ENCODE data around the gene ZNF629.

The ZNF629 gene

GRCh38 chr16:30785126-30786106, 1.6 kb downstream of the ZNF629 start:
- DNase-seq, result no peak

- DNase-seq, result no peak
Observed at GRCh38 chr16:30784215-30784614, 2.8 kb downstream of the ZNF629 start.

- DNase-seq, result no peak
Observed at GRCh38 chr16:30783280-30784109, 3.5 kb downstream of the ZNF629 start.

- no peak for DNase-seq
Observed at GRCh38 chr16:30782486-30783279, 4.3 kb downstream of the ZNF629 start.

- DNase-seq, result no peak
Observed at GRCh38 chr16:30780549-30780948, 6.5 kb downstream of the ZNF629 start.

- no peak for DNase-seq
Observed at GRCh38 chr16:30780021-30780420, 7.0 kb downstream of the ZNF629 start.

GRCh38 chr16:30779596-30779995, 7.4 kb downstream of the ZNF629 start:
- DNase-seq, result no peak

GRCh38 chr16:30778549-30779244, 8.3 kb downstream of the ZNF629 start:
- no peak for DNase-seq

GRCh38 chr16:30777591-30778297, 9.3 kb downstream of the ZNF629 start:
- no peak for DNase-seq

- DNase-seq, result peak in 4 of 5 experiments; percentile 24 to 71 (median 34)
Observed at GRCh38 chr16:30775392-30776188, 11.4 kb downstream of the ZNF629 start.

GRCh38 chr16:30775131-30775391, 11.9 kb downstream of the ZNF629 start:
- DNase-seq, result no peak

GRCh38 chr16:30774367-30775130, 12.5 kb downstream of the ZNF629 start:
- no peak for DNase-seq

- no peak for DNase-seq
Observed at GRCh38 chr16:30773826-30774225, 13.2 kb downstream of the ZNF629 start.

- DNase-seq, result no peak
Observed at GRCh38 chr16:30771726-30772125, 15.3 kb downstream of the ZNF629 start.

- DNase-seq, result no peak
Observed at GRCh38 chr16:30769379-30770089, 17.5 kb downstream of the ZNF629 start.

- DNase-seq, result no peak
Observed at GRCh38 chr16:30768583-30769181, 18.3 kb downstream of the ZNF629 start.

GRCh38 chr16:30767767-30768465, 19.1 kb downstream of the ZNF629 start:
- peak in 1 of 5 experiments; percentile 82 for DNase-seq

GRCh38 chr16:30766933-30767284, 20.1 kb downstream of the ZNF629 start:
- DNase-seq, result no peak

All from T-helper 2 cell (primary cell).